Measurements from ENCODE around the gene MARCHF2. TPM values are rescaled to one million over a fixed set of nuclear protein-coding genes. Genes with fewer than 3 reads are reported as not detected.

The MARCHF2 gene
- total RNA-seq, 2 experiments from 2014 or later, result 14.5 to 16.0 TPM

DNA sequence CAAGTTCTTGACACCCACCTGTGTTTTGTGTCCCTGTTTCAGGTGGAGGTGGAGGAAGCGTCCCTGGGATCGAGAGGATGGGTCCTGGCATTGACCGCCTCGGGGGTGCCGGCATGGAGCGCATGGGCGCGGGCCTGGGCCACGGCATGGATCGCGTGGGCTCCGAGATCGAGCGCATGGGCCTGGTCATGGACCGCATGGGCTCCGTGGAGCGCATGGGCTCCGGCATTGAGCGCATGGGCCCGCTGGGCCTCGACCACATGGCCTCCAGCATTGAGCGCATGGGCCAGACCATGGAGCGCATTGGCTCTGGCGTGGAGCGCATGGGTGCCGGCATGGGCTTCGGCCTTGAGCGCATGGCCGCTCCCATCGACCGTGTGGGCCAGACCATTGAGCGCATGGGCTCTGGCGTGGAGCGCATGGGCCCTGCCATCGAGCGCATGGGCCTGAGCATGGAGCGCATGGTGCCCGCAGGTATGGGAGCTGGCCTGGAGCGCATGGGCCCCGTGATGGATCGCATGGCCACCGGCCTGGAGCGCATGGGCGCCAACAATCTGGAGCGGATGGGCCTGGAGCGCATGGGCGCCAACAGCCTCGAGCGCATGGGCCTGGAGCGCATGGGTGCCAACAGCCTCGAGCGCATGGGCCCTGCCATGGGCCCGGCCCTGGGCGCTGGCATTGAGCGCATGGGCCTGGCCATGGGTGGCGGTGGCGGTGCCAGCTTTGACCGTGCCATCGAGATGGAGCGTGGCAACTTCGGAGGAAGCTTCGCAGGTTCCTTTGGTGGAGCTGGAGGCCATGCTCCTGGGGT lies 72.7 kb downstream of the MARCHF2 start:
- no peak for DNase-seq
- Mint-ChIP-seq H3K4me1 (ENCODE audit: low read depth) (peaks cover 32% of the 10 kb centered on the region), H3K27me3 (no peaks in the 10 kb centered on the region), H3K36me3 (peaks cover 53% of the 10 kb centered on the region), H3K4me3 (no peak overlapping the region), H3K9me3 (no peaks in the 10 kb centered on the region), H3K27ac (peak overlapping the region; percentile 94)
- CTCF ChIA-PET, result interaction anchor here (1.2 to 3.5 kb wide), 3 partner anchors 28 to 93 kb away, joined by 5 to 33 read pairs (median 9); partner anchors contain the start of genes HNRNPM, MYO1F and ZNF414
- POLR2A ChIA-PET, result interaction anchor here (1.1 to 2.4 kb wide), 2 partner anchors 20 to 41 kb away, joined by 3 to 16 read pairs; partner anchors contain the start of gene HNRNPM
- intact Hi-C loops (cut with micrococcal nuclease), result no loop called here

DNA sequence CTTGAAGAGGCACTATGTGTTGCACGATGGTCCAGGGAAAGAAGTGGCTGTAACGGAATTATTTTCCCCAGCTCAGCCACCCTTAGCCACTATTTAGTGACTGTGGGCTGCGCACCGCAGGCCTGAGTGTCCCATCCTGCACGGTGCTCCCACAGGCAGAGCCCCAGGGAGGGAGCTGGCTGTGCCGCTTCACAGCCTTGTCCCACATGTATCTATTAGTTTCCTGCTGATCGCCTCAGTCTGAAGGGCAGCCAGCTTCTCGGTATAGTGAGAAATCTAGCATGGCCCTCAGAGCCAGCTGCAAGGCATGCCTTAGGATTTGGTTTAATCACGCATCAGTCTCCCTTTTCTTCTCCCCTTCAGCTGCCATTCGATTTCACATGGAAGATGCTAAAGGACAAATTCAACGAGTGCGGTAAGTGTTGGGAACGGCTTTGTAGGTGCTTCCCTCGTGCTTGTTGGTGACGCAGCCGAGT lies 73.6 kb downstream of the MARCHF2 start:
- Mint-ChIP-seq H3K4me3 (no peak overlapping the region), H3K27me3 (no peaks in the 10 kb centered on the region), H3K27ac (peak overlapping the region; percentile 94), H3K36me3 (peaks cover 47% of the 10 kb centered on the region), H3K9me3 (no peaks in the 10 kb centered on the region), H3K4me1 (ENCODE audit: low read depth) (peaks cover 24% of the 10 kb centered on the region)
- CTCF ChIA-PET, result interaction anchor here (0.7 to 3.5 kb wide), 11 partner anchors 19 to 132 kb away, joined by 3 to 33 read pairs (median 4); partner anchors contain the start of genes HNRNPM, MARCHF2, MYO1F and ZNF414
- POLR2A ChIA-PET, result interaction anchor here (0.9 to 2.4 kb wide), 6 partner anchors 19 to 166 kb away, joined by 3 to 16 read pairs (median 4); partner anchors contain the start of genes HNRNPM, MYO1F, NDUFA7 and RPS28
- no peak for DNase-seq
- intact Hi-C loops (cut with micrococcal nuclease), result loop anchor here (1.0 kb wide), 1 partner anchor 27 kb away; no protein-coding TSS in a partner anchor

DNA sequence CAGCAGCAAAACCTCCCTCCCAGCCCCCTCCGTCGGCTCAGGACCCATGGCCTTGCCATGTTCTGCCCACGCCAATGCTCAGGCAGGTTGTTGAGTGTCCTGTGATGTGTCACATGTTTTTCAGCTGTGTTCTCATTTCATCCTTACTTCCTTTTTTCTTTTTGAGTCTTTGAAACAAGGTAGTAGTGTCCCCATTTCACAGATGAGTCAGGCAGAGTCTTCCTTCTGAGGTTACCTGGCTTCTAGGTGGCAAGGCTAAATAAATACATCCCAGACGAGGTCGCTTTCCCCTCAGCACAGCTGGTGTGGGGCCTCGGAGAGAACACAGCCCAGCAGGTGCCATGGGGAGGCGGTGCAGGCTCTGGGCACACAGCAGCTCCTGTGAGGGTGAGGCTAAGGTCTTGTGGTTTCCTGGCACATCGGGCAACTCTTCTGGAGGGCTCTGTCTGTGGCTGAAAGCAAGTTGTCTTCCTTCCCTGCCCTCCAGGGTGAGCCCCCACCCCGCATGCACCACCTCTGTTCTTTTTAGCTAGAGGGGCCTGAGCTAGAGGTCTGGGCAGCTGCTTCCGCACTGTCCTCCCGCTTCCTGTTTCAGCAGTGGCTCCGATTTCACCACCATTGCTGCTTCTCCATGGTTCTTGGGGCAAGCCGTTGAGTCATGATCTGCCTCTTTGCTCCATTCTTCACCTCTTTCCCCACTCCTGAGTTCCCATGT lies 74.2 kb downstream of the MARCHF2 start:
- Mint-ChIP-seq H3K27ac (peak overlapping the region; percentile 94), H3K4me1 (ENCODE audit: low read depth) (peaks cover 24% of the 10 kb centered on the region), H3K36me3 (peaks cover 44% of the 10 kb centered on the region), H3K27me3 (no peaks in the 10 kb centered on the region), H3K4me3 (no peak overlapping the region), H3K9me3 (no peaks in the 10 kb centered on the region)
- DNase-seq, result peak; percentile 82
- ChIA-PET CTCF (interaction anchor here (0.6 to 3.5 kb wide), 13 partner anchors 19 to 133 kb away, joined by 3 to 33 read pairs (median 4); partner anchors contain the start of genes HNRNPM, MARCHF2, MYO1F and ZNF414), POLR2A (interaction anchor here (0.9 to 2.4 kb wide), 6 partner anchors 19 to 166 kb away, joined by 3 to 16 read pairs (median 4); partner anchors contain the start of genes HNRNPM, MYO1F, NDUFA7 and RPS28)
- intact Hi-C loops (cut with micrococcal nuclease), result loop anchor here (1.0 kb wide), 1 partner anchor 26 kb away; no protein-coding TSS in a partner anchor

DNA sequence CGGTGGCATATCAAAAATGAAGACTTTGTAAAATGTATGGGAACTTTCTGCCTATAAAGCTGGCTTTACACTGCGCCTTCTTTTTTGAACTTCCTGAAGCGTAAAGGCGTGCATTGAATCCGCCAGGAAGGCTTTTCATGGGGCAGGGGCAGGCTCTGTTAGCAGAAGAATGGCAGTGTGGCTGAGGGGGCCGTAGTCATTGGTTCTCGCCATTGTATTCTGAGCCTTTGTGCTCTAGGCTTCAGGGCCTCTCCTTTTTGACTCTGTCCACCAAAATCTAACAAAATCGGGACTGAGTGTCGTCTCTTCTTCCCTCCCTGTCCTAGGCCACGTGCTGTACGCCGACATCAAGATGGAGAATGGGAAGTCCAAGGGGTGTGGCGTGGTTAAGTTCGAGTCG lies 75.3 kb downstream of the MARCHF2 start:
- Mint-ChIP-seq H3K27me3 (no peaks in the 10 kb centered on the region), H3K9me3 (no peaks in the 10 kb centered on the region), H3K4me1 (ENCODE audit: low read depth) (peaks cover 24% of the 10 kb centered on the region), H3K36me3 (peaks cover 35% of the 10 kb centered on the region), H3K27ac (peak overlapping the region; percentile 94), H3K4me3 (no peak overlapping the region)
- ChIA-PET CTCF (interaction anchor here (2.0 to 3.5 kb wide), 2 partner anchors 17 to 91 kb away, joined by 17 to 33 read pairs; partner anchors contain the start of gene MYO1F), POLR2A (interaction anchor here (1.8 kb wide), 1 partner anchor 89 kb away, joined by 5 read pairs; the partner anchor contains the start of gene MYO1F)
- DNase-seq, result no peak
- intact Hi-C loops (cut with micrococcal nuclease), result no loop called here

Small RNA genes within 50 kb of the gene (microRNA-seq; reads per million reads assigned to microRNA genes)
- gene MIR4999 (ENCODE audit: borderline microRNAs expressed, borderline number of aligned reads, borderline replicate concordance), result 2.4 reads per million

Other genes starting within 250 kb of the MARCHF2 start
- 10 to 100 TPM; 24.3 to 25.1 TPM for gene CERS4, start 203.9 kb upstream of the MARCHF2 start, total RNA-seq
- 10 to 100 TPM; 44.9 to 45.4 TPM for gene CD320, start 104.9 kb upstream of the MARCHF2 start, total RNA-seq
- gene NDUFA7, start 91.9 kb upstream of the MARCHF2 start, total RNA-seq, result 10 to 100 TPM; 84.2 to 85.1 TPM
- gene RPS28, start 91.8 kb upstream of the MARCHF2 start, total RNA-seq, result 1,000 to 10,000 TPM; 2,068 to 2,091 TPM
- gene KANK3, start 70.0 kb upstream of the MARCHF2 start, total RNA-seq, result 1 to 10 TPM; 2.3 to 2.9 TPM
- 1 to 10 TPM; 1.7 to 2.9 TPM for gene ANGPTL4, start 49.1 kb upstream of the MARCHF2 start, total RNA-seq
- 10 to 100 TPM; 74.2 to 74.9 TPM for gene RAB11B, start 22.9 kb upstream of the MARCHF2 start, total RNA-seq
- gene HNRNPM, start 31.7 kb downstream of the MARCHF2 start, total RNA-seq, result 100 to 1,000 TPM; 237 to 238 TPM
- under 1 TPM; 0.73 to 1.00 TPM for gene PRAM1, start 89.3 kb downstream of the MARCHF2 start, total RNA-seq
- gene ZNF414, start 100.9 kb downstream of the MARCHF2 start, total RNA-seq, result 10 to 100 TPM; 19.7 to 24.6 TPM
- 10 to 100 TPM; 48.7 to 50.1 TPM for gene MYO1F, start 164.1 kb downstream of the MARCHF2 start, total RNA-seq
- gene ADAMTS10, start 197.4 kb downstream of the MARCHF2 start, total RNA-seq, result 1 to 10 TPM; 3.4 to 3.9 TPM
- gene NFILZ, start 217.3 kb downstream of the MARCHF2 start, total RNA-seq, result not detected